ENCODE data around the gene BMP6. TPM values are rescaled to one million over a fixed set of nuclear protein-coding genes. Genes with fewer than 3 reads are reported as not detected.

BMP6 gene
- total RNA-seq, 1 donor from 2014 or later, result 3.2 TPM

- Histone ChIP-seq H3K4me1 (no peaks in the 10 kb centered on the region), H3K36me3 (no peaks in the 10 kb centered on the region), H3K27ac (no peak overlapping the region), H3K4me3 (no peak overlapping the region), H3K27me3 (no peaks in the 10 kb centered on the region), H3K9me3 (no peaks in the 10 kb centered on the region)
- intact Hi-C loops (cut with DNase I), result no loop called here
- TF ChIP-seq POLR2A (IDR thresholded peaks at IDR 0.05), result no peak
- no peak for TF ChIP-seq CTCF (IDR thresholded peaks at IDR 0.05)
- no peak for TF ChIP-seq POLR2AphosphoS5 (IDR thresholded peaks at IDR 0.05; ENCODE audit: insufficient read depth in 1 of 2, low read depth in 1 of 2)
- DNase-seq (ENCODE audit: extremely low spot score in 2 of 2), result no peak
Observed at GRCh38 chr6:7749478-7749877, 23.6 kb downstream of the BMP6 start.

GRCh38 chr6:7750197-7750596, 24.3 kb downstream of the BMP6 start:
- no peak for DNase-seq (ENCODE audit: extremely low spot score in 2 of 2)
- Histone ChIP-seq H3K27ac (no peak overlapping the region), H3K9me3 (no peaks in the 10 kb centered on the region), H3K27me3 (no peaks in the 10 kb centered on the region), H3K36me3 (no peaks in the 10 kb centered on the region), H3K4me1 (no peaks in the 10 kb centered on the region), H3K4me3 (no peak overlapping the region)
- no peak for TF ChIP-seq POLR2A (IDR thresholded peaks at IDR 0.05)
- no peak for TF ChIP-seq POLR2AphosphoS5 (IDR thresholded peaks at IDR 0.05; ENCODE audit: insufficient read depth in 1 of 2, low read depth in 1 of 2)
- no peak for TF ChIP-seq CTCF (IDR thresholded peaks at IDR 0.05)
- intact Hi-C loops (cut with DNase I), result no loop called here

GRCh38 chr6:7758456-7758855, 32.6 kb downstream of the BMP6 start:
- no peak overlapping the region for H3K4me3 ChIP-seq
- H3K4me1 ChIP-seq, result peaks cover 5% of the 10 kb centered on the region
- H3K27ac ChIP-seq, result no peak overlapping the region
- H3K9me3 ChIP-seq, result no peaks in the 10 kb centered on the region
- intact Hi-C loops (cut with DNase I), result no loop called here
- TF ChIP-seq POLR2A (IDR thresholded peaks at IDR 0.05) (no peak), CTCF (IDR thresholded peaks at IDR 0.05) (no peak), POLR2AphosphoS5 (IDR thresholded peaks at IDR 0.05; ENCODE audit: insufficient read depth in 1 of 2, low read depth in 1 of 2) (no peak)
- no peaks in the 10 kb centered on the region for H3K36me3 ChIP-seq
- no peaks in the 10 kb centered on the region for H3K27me3 ChIP-seq
- DNase-seq (ENCODE audit: extremely low spot score in 2 of 2), result no peak

GRCh38 chr6:7759320-7759719, 33.4 kb downstream of the BMP6 start:
- Histone ChIP-seq H3K27me3 (no peaks in the 10 kb centered on the region), H3K9me3 (no peaks in the 10 kb centered on the region), H3K4me1 (peaks cover 5% of the 10 kb centered on the region), H3K36me3 (no peaks in the 10 kb centered on the region), H3K27ac (no peak overlapping the region), H3K4me3 (no peak overlapping the region)
- intact Hi-C loops (cut with DNase I), result no loop called here
- TF ChIP-seq CTCF (IDR thresholded peaks at IDR 0.05) (no peak), POLR2AphosphoS5 (IDR thresholded peaks at IDR 0.05; ENCODE audit: insufficient read depth in 1 of 2, low read depth in 1 of 2) (no peak)
- DNase-seq (ENCODE audit: extremely low spot score in 2 of 2), result no peak

GRCh38 chr6:7761051-7761450, 35.2 kb downstream of the BMP6 start:
- Histone ChIP-seq H3K36me3 (no peaks in the 10 kb centered on the region), H3K4me1 (peaks cover 5% of the 10 kb centered on the region), H3K9me3 (no peaks in the 10 kb centered on the region), H3K4me3 (no peak overlapping the region), H3K27me3 (no peaks in the 10 kb centered on the region), H3K27ac (no peak overlapping the region)
- intact Hi-C loops (cut with DNase I), result no loop called here
- TF ChIP-seq POLR2AphosphoS5 (IDR thresholded peaks at IDR 0.05; ENCODE audit: insufficient read depth in 1 of 2, low read depth in 1 of 2) (no peak), CTCF (IDR thresholded peaks at IDR 0.05) (no peak), POLR2A (IDR thresholded peaks at IDR 0.05) (no peak)
- DNase-seq (ENCODE audit: extremely low spot score in 2 of 2), result no peak

All from vagina (tissue), 2 donors.